ENCODE measurements around the gene ANXA10.
"Not testable (repeated sequence)": the region's sequence is repeated elsewhere in the genome, so short reads cannot be mapped to it uniquely, and the experiment has no call there.

ANXA10 gene

DNA sequence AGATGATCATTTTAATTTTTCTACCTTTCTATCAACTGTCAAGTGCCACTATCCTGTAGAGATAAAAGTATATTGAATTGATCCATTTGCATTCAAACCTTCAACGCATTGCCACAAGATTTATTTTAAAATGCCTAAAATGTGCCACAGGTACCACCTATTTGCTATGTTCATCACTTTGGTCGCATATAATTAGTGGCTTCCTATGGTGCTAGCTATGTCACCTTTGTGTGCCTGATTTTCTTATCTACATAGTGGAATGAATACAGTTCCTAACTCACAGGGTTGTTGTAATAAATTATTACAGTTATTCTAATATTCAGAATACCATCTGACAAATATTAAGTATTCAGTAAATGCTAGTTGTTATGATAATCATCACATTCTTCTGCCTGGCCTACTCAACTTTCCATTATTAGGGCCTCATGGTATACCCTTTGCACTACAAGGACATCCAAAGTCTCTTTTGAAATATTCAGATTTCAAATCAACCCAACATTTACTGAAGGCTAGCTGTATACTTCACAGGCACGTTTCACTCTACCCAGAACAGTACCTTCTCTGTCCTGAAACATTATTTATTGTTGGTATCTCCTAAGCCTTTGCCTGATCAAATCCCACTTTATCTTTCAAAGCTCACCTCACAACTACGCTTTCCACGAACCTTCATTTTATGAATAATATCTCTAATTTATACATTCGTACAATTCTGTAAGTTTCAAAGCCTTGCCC lies 62.4 kb downstream of the ANXA10 start:
- no peak for DNase-seq (ENCODE audit: low spot score)

- no peak for DNase-seq (ENCODE audit: low spot score)
Observed at GRCh38 chr4:168162604-168163003, 70.3 kb downstream of the ANXA10 start.

- no peak for DNase-seq (ENCODE audit: low spot score)
Observed at GRCh38 chr4:168163106-168163505, 70.8 kb downstream of the ANXA10 start.

GRCh38 chr4:168164045-168164444 lies 71.7 kb downstream of the ANXA10 start:
- no peak for DNase-seq (ENCODE audit: low spot score)

- DNase-seq (ENCODE audit: low spot score): no peak
Observed at GRCh38 chr4:168164915-168165548, 72.7 kb downstream of the ANXA10 start.

GRCh38 chr4:168167714-168168284 lies 75.5 kb downstream of the ANXA10 start:
- no peak for DNase-seq (ENCODE audit: low spot score)

GRCh38 chr4:168174308-168174707 lies 82.0 kb downstream of the ANXA10 start:
- no peak for DNase-seq (ENCODE audit: low spot score)

- DNase-seq (ENCODE audit: low spot score): no peak
Observed at GRCh38 chr4:168177546-168178149, 85.3 kb downstream of the ANXA10 start.

- DNase-seq (ENCODE audit: low spot score): no peak
Observed at GRCh38 chr4:168183717-168184571, 91.6 kb downstream of the ANXA10 start.

- DNase-seq (ENCODE audit: low spot score): no peak
Observed at GRCh38 chr4:168188754-168189153, 96.4 kb downstream of the ANXA10 start.

DNA sequence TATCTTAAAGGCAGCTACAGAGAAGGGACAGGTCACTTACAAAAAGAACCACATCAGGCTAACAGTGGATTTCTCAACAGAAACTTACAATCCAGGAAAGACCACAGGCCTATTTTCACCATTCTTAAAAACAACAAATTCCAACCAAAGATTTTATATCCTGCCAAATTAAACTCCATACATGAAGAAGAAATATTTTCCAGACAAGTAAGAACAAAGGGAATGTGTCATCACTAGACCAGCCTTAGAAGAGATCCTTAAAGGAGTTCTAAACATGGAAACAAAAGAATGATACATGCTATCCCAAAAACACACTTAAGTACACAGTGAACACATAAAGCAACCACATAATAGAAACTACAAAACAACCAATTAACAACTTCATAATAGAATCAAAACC lies 105.6 kb downstream of the ANXA10 start:
- no peak for DNase-seq (ENCODE audit: low spot score)

- DNase-seq (ENCODE audit: low spot score): no peak
Observed at GRCh38 chr4:168199260-168199957, 107.1 kb downstream of the ANXA10 start.

DNA sequence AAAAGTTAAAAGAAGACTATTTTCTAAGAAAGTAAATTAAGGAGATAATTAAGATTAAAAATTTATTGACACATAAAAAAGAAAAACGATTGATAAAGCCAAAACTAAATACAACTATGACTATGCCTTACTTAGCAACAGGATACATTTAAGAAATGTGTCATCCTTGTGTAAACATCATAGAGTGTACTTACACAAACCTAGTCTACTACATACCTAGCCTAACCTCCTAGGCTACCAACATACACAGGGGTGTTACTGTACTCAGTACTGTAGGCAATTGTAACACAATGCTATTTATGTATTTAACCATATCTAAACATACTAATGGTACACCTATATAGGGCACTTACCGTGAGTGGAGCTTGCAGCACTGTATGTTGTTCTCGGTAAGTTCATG lies 108.3 kb downstream of the ANXA10 start:
- DNase-seq (ENCODE audit: low spot score): no peak

DNA sequence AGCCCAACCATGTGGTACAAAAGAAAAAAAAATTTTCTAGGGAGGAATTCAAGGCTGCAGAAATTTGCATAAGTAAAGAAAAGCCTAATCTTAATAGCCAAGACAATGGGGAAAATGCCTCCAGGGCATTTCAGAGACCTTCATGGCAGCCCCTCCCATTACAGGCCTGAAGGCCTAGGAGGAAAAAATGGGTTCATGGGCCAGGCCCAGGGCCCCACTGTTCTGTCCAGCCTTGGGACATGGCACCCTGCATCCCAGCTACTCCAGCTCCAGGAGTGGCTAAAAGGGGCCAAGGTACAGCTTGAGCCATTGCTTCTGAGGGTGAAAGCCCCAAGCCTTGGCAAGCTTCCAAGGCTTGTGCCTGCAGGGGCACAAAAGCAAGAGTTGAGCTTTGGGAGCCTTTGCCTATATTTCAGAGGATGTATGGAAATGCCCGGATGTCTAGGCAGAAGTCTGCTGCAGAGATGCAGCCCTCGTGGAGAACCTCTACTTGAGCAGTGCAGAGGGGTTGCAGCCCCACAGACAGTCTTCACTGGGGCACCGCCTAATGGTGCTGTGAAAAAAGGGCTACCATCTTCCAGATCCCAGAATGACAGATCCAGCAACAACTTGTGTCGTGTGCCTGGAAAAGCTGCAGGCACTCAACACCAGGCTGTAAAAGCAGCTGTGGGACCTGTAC lies 111.0 kb downstream of the ANXA10 start:
- DNase-seq (ENCODE audit: low spot score): no peak

GRCh38 chr4:168208957-168209614 lies 116.7 kb downstream of the ANXA10 start:
- DNase-seq (ENCODE audit: low spot score): no peak

DNA sequence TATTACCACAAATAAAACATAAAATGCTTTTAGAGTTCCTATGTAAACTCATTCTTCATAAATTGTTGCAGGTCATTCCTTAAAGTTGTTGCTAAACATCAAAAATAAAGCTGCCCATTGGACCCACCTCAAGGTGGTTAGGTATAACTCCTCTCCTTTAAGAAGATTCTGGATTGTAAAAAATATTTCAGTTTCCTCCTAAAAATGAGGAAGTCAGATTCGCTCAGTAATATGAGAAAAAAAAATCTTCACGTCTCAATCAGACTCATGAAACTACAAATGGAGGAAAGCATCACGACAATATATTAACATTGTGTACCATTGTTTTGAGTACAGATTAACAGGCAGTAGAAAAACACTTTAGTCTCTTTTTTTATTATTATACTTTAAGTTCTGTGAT lies 120.3 kb downstream of the ANXA10 start:
- no peak for DNase-seq (ENCODE audit: low spot score)

DNA sequence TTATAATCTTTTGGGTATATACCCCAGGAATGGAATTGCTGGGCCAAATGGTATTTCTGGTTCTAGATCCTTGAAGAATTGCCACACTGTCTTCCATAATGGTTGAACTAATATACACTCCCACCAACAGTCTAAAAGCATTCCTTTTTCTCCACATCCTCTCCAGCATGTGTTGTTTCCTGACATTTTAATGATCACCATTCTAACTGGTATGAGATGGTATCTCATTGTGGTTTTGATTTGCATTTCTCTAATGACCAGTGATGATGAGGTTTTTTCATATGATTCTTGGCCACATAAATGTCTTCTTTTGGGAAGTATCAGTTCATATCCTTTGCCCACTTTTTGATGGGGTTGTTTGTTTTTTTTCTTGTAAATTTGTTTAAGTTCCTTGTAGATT lies 121.2 kb downstream of the ANXA10 start:
- not testable (repeated sequence) for DNase-seq (ENCODE audit: low spot score)

GRCh38 chr4:168218645-168219044 lies 126.3 kb downstream of the ANXA10 start:
- DNase-seq (ENCODE audit: low spot score): no peak

DNA sequence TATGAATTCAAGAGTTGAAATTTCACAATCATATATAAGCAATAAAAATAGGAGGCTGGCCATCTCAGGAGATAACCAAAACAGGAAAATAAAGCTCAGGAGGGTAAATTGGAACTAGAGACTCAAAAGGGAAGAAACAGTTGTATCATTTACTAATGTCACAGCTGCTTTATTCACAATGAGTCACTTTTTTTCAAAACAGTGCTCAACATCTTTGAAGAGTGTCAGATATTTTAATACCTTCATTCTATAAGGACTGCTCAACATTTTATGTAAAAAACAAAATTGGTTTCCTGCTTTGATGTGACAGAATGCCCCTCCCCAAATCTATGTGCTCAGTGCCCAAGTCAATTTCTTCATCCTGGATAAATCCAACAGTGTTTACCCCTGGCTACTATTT lies 128.6 kb downstream of the ANXA10 start:
- DNase-seq (ENCODE audit: low spot score): no peak

GRCh38 chr4:168221301-168221700 lies 129.0 kb downstream of the ANXA10 start:
- no peak for DNase-seq (ENCODE audit: low spot score)

All from ecto neural progenitor cell (in vitro differentiated cells).